Lower lobe of right lung (tissue), 2 donors: ENCODE data around the gene CEBPG. TPM values are rescaled to one million over a fixed set of nuclear protein-coding genes. Genes with fewer than 3 reads are reported as not detected.

Experiments used
- ATAC-seq, 2 donors: fragments of 200-7000 bp; cut with Tn5 transposase; one replicate each; pipeline ENCODE4 v1.9.1; 2020 to 2022; ENCODE audit warnings: mild to moderate bottlenecking in 2 of 2, moderate library complexity in 2 of 2
- DNase-seq: peaks from one replicate; pipeline ENCODE4 v3.0.0-alpha.2; 2020
- H3K27ac ChIP-seq: fragments of 200-600 bp; one replicate; pipeline ENCODE4 v1.8.0; 2022
- H3K27me3 ChIP-seq: fragments of 200-600 bp; one replicate; pipeline ENCODE4 v1.8.0; 2022; ENCODE audit warnings: low read depth
- H3K36me3 ChIP-seq: fragments of 200-600 bp; one replicate; pipeline ENCODE4 v1.8.0; 2022; ENCODE audit warnings: mild to moderate bottlenecking
- H3K4me1 ChIP-seq: fragments of 200-600 bp; one replicate; pipeline ENCODE4 v1.8.0; 2022
- H3K4me3 ChIP-seq: fragments of 200-600 bp; one replicate; pipeline ENCODE4 v1.8.0; 2022; ENCODE audit warnings: mild to moderate bottlenecking
- H3K9me3 ChIP-seq: fragments of 200-600 bp; one replicate; pipeline ENCODE4 v1.8.0; 2022
- CTCF ChIP-seq: fragments of 200-600 bp; IDR thresholded peaks from one replicate; pipeline ENCODE4 v1.8.0; 2022; ENCODE audit warnings: antibody characterized with exemption, mild to moderate bottlenecking
- intact Hi-C: fragments of 100-400 bp; cut with DNase I; formaldehyde crosslinking; loops from one replicate; pipeline ENCODE4 v1.11.0; 2022
- total RNA-seq: library from RNA; stranded (reverse); fragmentation: NEBNext Ultra II Directional; extraction: Animal tissue kit (Norgen Biotek cat#: 25700); gene quantifications from one replicate; pipeline ENCODE4 v1.2.1, GENCODE V29; 2021
- donor health status: DM: no; HTN: yes; CAD: no; lungs with severe emphysema.

CEBPG gene
- total RNA-seq, 1 donor from 2014 or later: 29.6 TPM

GRCh38 chr19:33427801-33428626 is 54.5 kb downstream of the CEBPG start:
- peak; percentile 34 for DNase-seq
- no peaks in the 10 kb centered on the region for H3K36me3 ChIP-seq
- ATAC-seq: no peak

DNA sequence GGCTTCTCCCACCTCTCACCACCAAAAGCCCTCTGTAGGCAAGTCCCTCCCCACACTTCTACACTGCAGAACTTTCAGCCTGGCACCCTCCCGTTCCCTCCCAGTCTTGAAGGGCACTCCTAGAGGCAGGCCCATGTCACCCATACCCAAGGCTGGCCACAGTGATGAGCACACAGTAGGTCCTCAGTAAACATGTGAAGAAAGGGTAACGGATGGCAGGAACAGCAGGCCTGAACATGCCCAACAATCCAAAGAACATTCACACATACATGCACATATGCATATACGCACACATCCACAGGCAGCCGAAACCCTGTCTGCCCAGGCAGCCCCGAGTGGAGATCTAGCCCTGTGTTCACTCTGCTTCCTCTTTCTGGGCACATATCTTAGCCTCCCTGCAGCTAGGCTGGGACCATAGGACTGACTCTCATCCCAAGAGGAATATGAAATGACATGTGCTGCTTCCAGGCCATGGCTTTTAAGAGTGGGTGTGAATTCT is 55.2 kb downstream of the CEBPG start:
- H3K36me3 ChIP-seq: no peaks in the 10 kb centered on the region
- intact Hi-C loops: no loop called here
- DNase-seq (peak; percentile 14), ATAC-seq (no peak)
- no peak for TF ChIP-seq CTCF
- no peaks in the 10 kb centered on the region for H3K27me3 ChIP-seq
- H3K4me1 ChIP-seq: no peaks in the 10 kb centered on the region
- no peaks in the 10 kb centered on the region for H3K9me3 ChIP-seq
- H3K27ac ChIP-seq: no peak overlapping the region
- H3K4me3 ChIP-seq: no peak overlapping the region

More at GRCh38 chr19:33427801-33428626, 54.5 kb downstream of the CEBPG start:
- TF ChIP-seq CTCF: no peak
- Histone ChIP-seq H3K27me3 (no peaks in the 10 kb centered on the region), H3K4me3 (no peak overlapping the region), H3K4me1 (no peaks in the 10 kb centered on the region), H3K27ac (no peak overlapping the region), H3K9me3 (no peaks in the 10 kb centered on the region)
- intact Hi-C loops: no loop called here

DNA sequence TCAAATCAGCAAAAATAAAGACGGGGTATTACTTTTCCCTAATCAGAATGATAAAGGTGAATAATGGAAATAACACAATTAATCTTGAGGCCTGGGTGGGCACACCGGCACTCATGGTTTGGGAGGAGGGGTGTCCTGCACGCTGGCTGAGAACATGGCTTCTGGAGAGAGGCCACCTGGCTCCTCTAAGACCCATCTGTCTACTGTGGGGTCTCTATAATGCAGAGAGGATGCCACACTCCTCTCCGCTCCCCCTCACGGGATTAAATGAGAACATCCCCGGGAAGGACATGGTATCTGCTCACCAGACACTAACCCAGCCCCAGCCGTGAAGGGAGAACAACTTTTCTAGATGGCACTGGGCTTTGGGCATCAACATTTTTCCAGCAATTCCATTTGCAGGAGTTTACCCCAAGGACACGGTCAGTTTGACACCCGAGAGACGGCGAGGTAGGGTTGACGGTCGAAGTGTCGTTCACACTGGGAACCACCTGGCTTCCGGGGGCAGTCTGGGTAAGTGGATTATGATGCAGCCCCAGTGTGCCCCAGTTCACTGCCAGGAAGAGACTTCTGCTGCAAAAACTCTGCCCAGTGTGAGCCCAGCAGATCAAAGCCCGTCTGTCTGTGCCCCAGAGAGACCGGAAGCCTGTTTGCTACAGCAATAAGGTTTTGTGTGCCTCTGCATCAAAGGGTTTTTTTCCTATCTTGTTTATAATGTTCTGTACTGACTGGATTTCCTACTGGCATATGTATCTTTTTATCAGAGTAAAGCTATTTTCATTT is 56.6 kb downstream of the CEBPG start:
- H3K36me3 ChIP-seq: no peaks in the 10 kb centered on the region
- no peak overlapping the region for H3K27ac ChIP-seq
- no peak for ATAC-seq
- TF ChIP-seq CTCF: no peak
- H3K4me1 ChIP-seq: no peaks in the 10 kb centered on the region
- intact Hi-C loops: loop anchor here (10.0 kb wide), 1 partner anchor 345 kb away; no protein-coding TSS in a partner anchor
- no peak overlapping the region for H3K4me3 ChIP-seq
- H3K27me3 ChIP-seq: no peaks in the 10 kb centered on the region
- no peaks in the 10 kb centered on the region for H3K9me3 ChIP-seq
- DNase-seq: peak; percentile 24

DNA sequence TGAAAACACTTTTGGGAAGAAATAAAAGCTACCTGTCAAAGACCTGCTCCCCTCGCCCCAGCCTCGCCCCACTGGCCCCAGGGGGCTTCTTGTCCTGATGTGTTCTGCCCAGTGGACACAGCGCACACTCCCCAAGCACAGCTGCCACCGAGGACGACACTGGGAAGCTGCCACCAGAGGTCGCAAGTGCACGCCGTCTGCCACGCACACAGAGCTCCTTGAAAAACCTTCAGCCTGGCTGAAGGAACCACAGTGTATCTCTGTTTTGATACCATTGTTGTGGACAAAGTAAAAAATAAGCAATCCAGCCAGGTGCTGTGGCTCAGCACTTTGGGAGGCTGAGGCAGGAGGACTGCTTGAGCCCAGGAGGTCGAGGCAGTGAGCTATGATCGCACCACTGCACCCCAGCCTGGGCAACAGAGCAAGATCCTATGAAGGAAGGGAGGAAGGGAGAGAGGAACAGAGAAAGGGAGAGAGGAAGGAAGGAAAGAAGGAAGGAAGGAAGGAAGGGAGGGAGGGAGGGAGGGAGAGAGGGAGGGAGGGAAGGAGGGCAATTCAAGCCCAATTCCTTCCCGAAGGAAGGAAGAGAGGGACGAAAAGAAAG is 57.3 kb downstream of the CEBPG start:
- H3K4me1 ChIP-seq: no peaks in the 10 kb centered on the region
- intact Hi-C loops: loop anchor here (10.0 kb wide), 1 partner anchor 344 kb away; no protein-coding TSS in a partner anchor
- TF ChIP-seq CTCF: peak; percentile 80
- peak; percentile 68 for DNase-seq
- H3K27ac ChIP-seq: no peak overlapping the region
- H3K27me3 ChIP-seq: no peaks in the 10 kb centered on the region
- peak; percentile 75 to 77 for ATAC-seq
- no peaks in the 10 kb centered on the region for H3K9me3 ChIP-seq
- H3K36me3 ChIP-seq: no peaks in the 10 kb centered on the region
- H3K4me3 ChIP-seq: no peak overlapping the region

DNA sequence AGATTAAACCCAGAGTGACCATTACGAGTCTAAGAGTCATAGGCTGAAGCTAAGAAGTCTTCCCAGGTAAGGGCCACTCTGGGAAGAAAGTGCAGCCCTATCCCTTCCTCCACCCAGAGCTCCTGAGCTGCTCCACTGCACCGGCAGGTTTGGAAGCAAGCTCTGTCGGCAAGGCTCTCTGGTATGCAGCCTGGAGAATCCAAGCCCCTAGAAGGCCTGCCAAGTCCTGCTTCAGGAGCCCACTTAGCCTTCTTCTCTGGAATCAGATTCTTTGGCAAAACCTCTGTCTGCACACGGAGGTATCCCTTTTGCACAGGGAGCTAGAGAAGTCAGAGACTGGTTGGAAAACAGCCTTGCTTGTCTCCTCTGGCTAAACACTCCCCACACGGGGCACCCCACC is 58.5 kb downstream of the CEBPG start:
- no peak for TF ChIP-seq CTCF
- DNase-seq (peak; percentile 19), ATAC-seq (no peak)
- no peaks in the 10 kb centered on the region for H3K4me1 ChIP-seq
- no peaks in the 10 kb centered on the region for H3K9me3 ChIP-seq
- intact Hi-C loops: loop anchor here (10.0 kb wide), 1 partner anchor 343 kb away; no protein-coding TSS in a partner anchor
- no peaks in the 10 kb centered on the region for H3K36me3 ChIP-seq
- H3K4me3 ChIP-seq: no peak overlapping the region
- H3K27me3 ChIP-seq: no peaks in the 10 kb centered on the region
- H3K27ac ChIP-seq: no peak overlapping the region
